Vagina (tissue), 2 donors: Measurements from ENCODE around the gene BTLA. TPM values are rescaled to one million over a fixed set of nuclear protein-coding genes. Genes with fewer than 3 reads are reported as not detected.
A peak's percentile ranks its signal among the peaks of the same experiment; 100 is the strongest.
"Not testable (repeated sequence)": the region's sequence is repeated elsewhere in the genome, so short reads cannot be mapped to it uniquely, and the experiment has no call there.

Experiments
- DNase-seq, 2 donors: peaks; one replicate each; pipeline ENCODE4 v3.0.0-alpha.2; 2017; ENCODE audit errors: extremely low spot score in 2 of 2
- H3K27ac ChIP-seq: fragments of 200-600 bp; sonication (generic); one replicate; pipeline ENCODE4 v1.5.1; 2019
- H3K27me3 ChIP-seq: fragments of 200-600 bp; sonication (generic); one replicate; pipeline ENCODE4 v1.5.1; 2019
- H3K36me3 ChIP-seq, 2 donors: fragments of 200-600 bp; sonication (generic); one replicate each; pipeline ENCODE4 v1.5.1; 2017 to 2019
- H3K4me1 ChIP-seq: fragments of 200-600 bp; sonication (generic); one replicate; pipeline ENCODE4 v1.5.1; 2019
- H3K4me3 ChIP-seq, 2 donors: fragments of 200-600 bp; sonication (generic); 1 replicate in 1 of 2; 2 replicates in 1 of 2; pipeline ENCODE4 v1.5.1; 2016 to 2019
- H3K9me3 ChIP-seq: fragments of 200-600 bp; sonication (generic); one replicate; pipeline ENCODE4 v1.5.1; 2019
- POLR2A ChIP-seq, 2 donors: fragments of 450-650 bp; IDR thresholded peaks; one replicate each; pipeline ENCODE4 v1.6.1; 2017; ENCODE audit warnings: antibody characterized with exemption in 2 of 2, mild to moderate bottlenecking in 2 of 2, moderate library complexity in 2 of 2
- POLR2AphosphoS5 ChIP-seq, 2 donors: sonication (generic); formaldehyde crosslinking; IDR thresholded peaks; one replicate each; pipeline ENCODE4 v1.9.0; 2017; ENCODE audit warnings: antibody characterized with exemption in 2 of 2, mild to moderate bottlenecking in 2 of 2, low read depth in 1 of 2; ENCODE audit not compliant: insufficient read depth in 1 of 2
- intact Hi-C: fragments of 100-400 bp; cut with DNase I; formaldehyde crosslinking; loops from one replicate; pipeline ENCODE4 v1.15.1; 2023
- total RNA-seq: library from RNA; depleted of rRNA; stranded (reverse); fragments of >200 nt; gene quantifications from one replicate; pipeline ENCODE4 v1.2.3, GENCODE V29; 2016
- TF ChIP-seq, protein P1 (sequence below), 3 experiments: fragments of 450-650 bp in 2 of 3; fragments of 200-600 bp in 1 of 3; sonication (generic) in 1 of 3; IDR thresholded peaks; one replicate each; pipeline ENCODE4 v1.5.1; 2017 to 2019; ENCODE audit warnings: antibody characterized with exemption in 3 of 3, mild to moderate bottlenecking in 2 of 3, moderate library complexity in 2 of 3

The BTLA gene
- total RNA-seq, 1 donor from 2014 or later, result 3.2 TPM

DNA sequence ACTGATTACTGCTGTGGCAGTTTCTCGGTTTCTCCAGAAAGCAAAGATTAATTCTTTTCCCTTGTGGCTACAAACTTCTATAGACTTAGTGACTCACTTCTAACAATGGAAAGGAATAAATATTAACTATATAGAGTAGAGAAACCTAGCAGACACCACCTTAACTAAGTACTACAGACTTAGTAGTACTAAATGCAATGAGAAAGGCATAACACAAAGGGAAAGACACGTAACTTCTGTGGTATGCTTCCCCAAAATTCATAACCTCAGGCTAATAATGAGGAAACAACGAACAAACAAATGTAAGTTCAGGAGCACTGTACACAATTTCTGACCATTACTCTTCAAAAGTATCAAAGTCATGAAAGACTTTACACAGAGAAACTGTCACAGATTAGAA lies 31.3 kb upstream of the BTLA start:
- TF ChIP-seq POLR2AphosphoS5 (IDR thresholded peaks at IDR 0.05; ENCODE audit: insufficient read depth in 1 of 2, low read depth in 1 of 2) (no peak), POLR2A (IDR thresholded peaks at IDR 0.05) (no peak)
- TF ChIP-seq, protein P1, sequence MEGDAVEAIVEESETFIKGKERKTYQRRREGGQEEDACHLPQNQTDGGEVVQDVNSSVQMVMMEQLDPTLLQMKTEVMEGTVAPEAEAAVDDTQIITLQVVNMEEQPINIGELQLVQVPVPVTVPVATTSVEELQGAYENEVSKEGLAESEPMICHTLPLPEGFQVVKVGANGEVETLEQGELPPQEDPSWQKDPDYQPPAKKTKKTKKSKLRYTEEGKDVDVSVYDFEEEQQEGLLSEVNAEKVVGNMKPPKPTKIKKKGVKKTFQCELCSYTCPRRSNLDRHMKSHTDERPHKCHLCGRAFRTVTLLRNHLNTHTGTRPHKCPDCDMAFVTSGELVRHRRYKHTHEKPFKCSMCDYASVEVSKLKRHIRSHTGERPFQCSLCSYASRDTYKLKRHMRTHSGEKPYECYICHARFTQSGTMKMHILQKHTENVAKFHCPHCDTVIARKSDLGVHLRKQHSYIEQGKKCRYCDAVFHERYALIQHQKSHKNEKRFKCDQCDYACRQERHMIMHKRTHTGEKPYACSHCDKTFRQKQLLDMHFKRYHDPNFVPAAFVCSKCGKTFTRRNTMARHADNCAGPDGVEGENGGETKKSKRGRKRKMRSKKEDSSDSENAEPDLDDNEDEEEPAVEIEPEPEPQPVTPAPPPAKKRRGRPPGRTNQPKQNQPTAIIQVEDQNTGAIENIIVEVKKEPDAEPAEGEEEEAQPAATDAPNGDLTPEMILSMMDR (IDR thresholded peaks at IDR 0.05), result no peak

DNA sequence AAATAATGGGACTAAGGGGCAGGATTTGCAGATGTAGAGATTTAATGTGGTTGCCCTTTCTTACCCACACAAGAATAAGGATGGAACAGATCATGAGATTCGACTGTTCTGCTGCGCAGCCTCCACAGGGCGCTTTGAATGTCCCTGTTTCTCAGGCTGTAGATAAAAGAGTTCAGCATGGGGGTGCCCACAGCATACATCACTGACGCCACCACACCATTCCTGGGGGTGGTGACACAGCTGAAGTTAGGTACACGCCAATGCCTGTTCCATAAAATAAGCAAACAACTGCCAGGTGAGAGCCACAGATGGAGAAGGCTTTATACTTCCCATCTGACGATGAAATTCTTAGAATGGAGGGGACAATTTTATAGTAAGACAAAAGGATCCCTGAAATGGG lies 24.9 kb upstream of the BTLA start:
- H3K9me3 ChIP-seq, DNase-seq, H3K4me3 ChIP-seq, H3K4me1 ChIP-seq, H3K27ac ChIP-seq, H3K27me3 ChIP-seq: not testable (repeated sequence)
- peaks cover 0 to 21% of the 10 kb centered on the region in 2 donors for H3K36me3 ChIP-seq
- intact Hi-C loops, result loop anchor here (5.0 to 10.0 kb wide), 2 partner anchors 62 to 189 kb away; partner anchors contain the start of gene CD200

More for the DNA sequence above, 31.3 kb upstream of the BTLA start:
- Histone ChIP-seq H3K4me3 (no peak overlapping the region), H3K27me3 (no peaks in the 10 kb centered on the region), H3K27ac (no peak overlapping the region), H3K9me3 (no peaks in the 10 kb centered on the region), H3K36me3 (peaks cover 0 to 33% of the 10 kb centered on the region in 2 donors), H3K4me1 (no peaks in the 10 kb centered on the region)
- intact Hi-C loops, result no loop called here
- no peak for DNase-seq

DNA sequence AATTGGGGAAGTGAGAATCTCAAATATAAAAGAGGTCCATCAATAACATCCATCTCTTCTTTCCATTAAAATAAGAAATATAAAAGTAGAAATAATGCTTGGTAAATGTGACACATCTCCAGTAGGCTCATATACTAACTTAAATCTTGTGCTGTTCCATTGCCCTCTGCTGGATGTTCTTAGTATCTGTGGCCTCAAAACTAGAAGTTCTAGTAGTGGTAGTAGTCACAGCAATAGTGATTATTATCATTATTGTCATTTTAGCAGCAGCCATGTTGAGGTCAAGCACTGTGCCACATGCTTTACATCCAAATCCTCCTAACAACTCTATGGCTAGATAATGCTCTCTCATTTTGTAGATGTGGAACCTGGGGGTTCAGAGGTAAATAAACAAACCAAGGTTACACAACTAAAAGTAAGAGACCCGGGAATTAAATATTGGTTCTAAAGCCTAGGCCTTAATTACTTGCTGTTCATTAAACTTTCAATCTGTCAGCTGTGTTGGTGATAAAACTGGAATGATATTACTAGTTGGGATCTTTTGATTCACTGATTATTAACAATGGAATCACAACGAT lies 20.2 kb upstream of the BTLA start:
- DNase-seq, result no peak
- intact Hi-C loops, result loop anchor here (5.0 to 10.0 kb wide), 3 partner anchors 57 to 225 kb away; partner anchors contain the start of genes CD200 and SLC9C1
- no peaks in the 10 kb centered on the region for H3K4me1 ChIP-seq
- no peak overlapping the region for H3K4me3 ChIP-seq
- H3K36me3 ChIP-seq, result no peaks in the 10 kb centered on the region
- TF ChIP-seq POLR2AphosphoS5 (IDR thresholded peaks at IDR 0.05; ENCODE audit: insufficient read depth in 1 of 2, low read depth in 1 of 2) (no peak), POLR2A (IDR thresholded peaks at IDR 0.05) (no peak)
- TF ChIP-seq, protein P1 (IDR thresholded peaks at IDR 0.05), result peak; percentile 51 to 70 (median 66)
- H3K9me3 ChIP-seq, result no peaks in the 10 kb centered on the region
- no peaks in the 10 kb centered on the region for H3K27me3 ChIP-seq
- H3K27ac ChIP-seq, result no peak overlapping the region

DNA sequence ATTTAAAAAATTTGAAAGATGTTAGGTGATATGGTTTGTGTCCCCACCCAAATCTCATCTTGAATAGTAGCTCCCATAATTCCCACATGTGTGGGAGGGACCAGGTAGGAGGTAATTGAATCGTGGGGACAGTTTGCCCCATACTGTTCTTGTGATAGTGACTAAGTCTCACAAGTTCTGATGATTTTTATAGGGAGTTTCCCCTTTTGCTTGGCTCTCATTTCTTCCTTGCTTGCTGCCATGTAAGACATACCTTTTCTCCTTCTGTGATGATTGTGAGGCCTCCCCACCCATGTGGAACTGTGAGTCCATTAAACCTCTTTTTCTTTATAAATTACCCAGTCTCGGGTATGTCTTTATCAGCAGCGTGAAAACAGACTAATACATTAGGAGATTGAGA lies 19.7 kb upstream of the BTLA start:
- H3K9me3 ChIP-seq, H3K36me3 ChIP-seq, H3K4me3 ChIP-seq, H3K27me3 ChIP-seq, H3K4me1 ChIP-seq, H3K27ac ChIP-seq, DNase-seq: not testable (repeated sequence)
- intact Hi-C loops, result loop anchor here (10.0 kb wide), 1 partner anchor 224 kb away; the partner anchor contains the start of gene SLC9C1

DNA sequence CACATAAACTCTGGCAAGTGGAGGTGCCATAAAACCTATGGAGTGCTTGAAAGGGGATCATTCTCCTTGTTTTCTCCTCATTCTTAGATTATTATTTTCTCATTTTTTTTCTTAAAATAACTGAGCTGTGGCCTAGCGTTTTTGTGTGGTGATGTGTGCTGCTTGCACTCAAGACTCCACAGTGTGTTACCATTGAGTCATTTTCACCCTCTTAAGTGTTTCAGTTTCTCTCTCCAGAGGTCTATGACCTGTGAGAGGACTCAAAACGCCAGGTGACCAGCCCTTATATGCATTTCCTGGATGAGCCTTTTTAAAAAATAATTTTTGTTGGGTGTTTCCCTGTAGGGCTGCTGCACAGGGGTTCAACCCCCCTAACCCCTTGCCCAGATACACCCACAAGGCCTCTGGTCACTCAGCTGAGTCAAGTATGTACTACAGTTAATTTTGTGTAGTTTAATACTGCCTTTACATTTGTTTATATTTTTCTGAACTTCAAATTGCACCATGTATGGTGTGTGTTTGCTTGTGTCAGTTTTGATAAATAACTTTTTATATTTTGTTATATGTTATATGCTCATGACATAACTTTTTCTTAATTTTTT lies 15.4 kb upstream of the BTLA start:
- H3K9me3 ChIP-seq, result no peaks in the 10 kb centered on the region
- no peak overlapping the region for H3K4me3 ChIP-seq
- no peaks in the 10 kb centered on the region for H3K36me3 ChIP-seq
- H3K4me1 ChIP-seq, result no peaks in the 10 kb centered on the region
- TF ChIP-seq POLR2A (IDR thresholded peaks at IDR 0.05) (no peak), POLR2AphosphoS5 (IDR thresholded peaks at IDR 0.05; ENCODE audit: insufficient read depth in 1 of 2, low read depth in 1 of 2) (no peak)
- TF ChIP-seq, protein P1 (IDR thresholded peaks at IDR 0.05), result no peak
- no peak overlapping the region for H3K27ac ChIP-seq
- H3K27me3 ChIP-seq, result no peaks in the 10 kb centered on the region
- DNase-seq, result no peak
- intact Hi-C loops, result loop anchor here (10.0 kb wide), 1 partner anchor 220 kb away; the partner anchor contains the start of gene SLC9C1

DNA sequence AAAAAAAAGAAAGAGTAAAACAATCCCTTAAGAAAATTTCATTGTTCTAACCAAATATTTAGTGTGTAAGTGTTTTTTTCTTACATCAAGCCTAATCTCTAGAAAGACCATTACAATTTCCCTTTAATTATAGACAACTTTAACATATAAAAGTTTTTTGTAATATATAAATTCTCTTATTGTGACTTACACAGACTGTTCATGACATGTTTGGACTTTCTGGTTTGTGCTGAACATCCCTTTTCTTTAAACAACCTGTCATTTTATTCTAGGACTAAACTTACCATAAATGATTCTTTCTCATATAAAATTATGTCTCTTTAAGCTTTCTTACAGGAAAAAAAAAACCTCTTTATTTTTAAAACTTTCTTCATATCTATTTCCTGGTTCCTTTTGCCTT lies 13.0 kb upstream of the BTLA start:
- H3K4me1 ChIP-seq, result no peaks in the 10 kb centered on the region
- no peak for TF ChIP-seq POLR2A (IDR thresholded peaks at IDR 0.05)
- no peak for TF ChIP-seq POLR2AphosphoS5 (IDR thresholded peaks at IDR 0.05; ENCODE audit: insufficient read depth in 1 of 2, low read depth in 1 of 2)
- no peaks in the 10 kb centered on the region for H3K9me3 ChIP-seq
- no peak for DNase-seq
- H3K36me3 ChIP-seq, result no peaks in the 10 kb centered on the region
- H3K4me3 ChIP-seq, result no peak overlapping the region
- intact Hi-C loops, result loop anchor here (10.0 kb wide), 1 partner anchor 218 kb away; the partner anchor contains the start of gene SLC9C1
- no peaks in the 10 kb centered on the region for H3K27me3 ChIP-seq
- no peak overlapping the region for H3K27ac ChIP-seq
